ENCODE measurements around the gene PRDX6.
A peak's percentile ranks its signal among the peaks of the same experiment; 100 is the strongest.

Gene PRDX6

DNA sequence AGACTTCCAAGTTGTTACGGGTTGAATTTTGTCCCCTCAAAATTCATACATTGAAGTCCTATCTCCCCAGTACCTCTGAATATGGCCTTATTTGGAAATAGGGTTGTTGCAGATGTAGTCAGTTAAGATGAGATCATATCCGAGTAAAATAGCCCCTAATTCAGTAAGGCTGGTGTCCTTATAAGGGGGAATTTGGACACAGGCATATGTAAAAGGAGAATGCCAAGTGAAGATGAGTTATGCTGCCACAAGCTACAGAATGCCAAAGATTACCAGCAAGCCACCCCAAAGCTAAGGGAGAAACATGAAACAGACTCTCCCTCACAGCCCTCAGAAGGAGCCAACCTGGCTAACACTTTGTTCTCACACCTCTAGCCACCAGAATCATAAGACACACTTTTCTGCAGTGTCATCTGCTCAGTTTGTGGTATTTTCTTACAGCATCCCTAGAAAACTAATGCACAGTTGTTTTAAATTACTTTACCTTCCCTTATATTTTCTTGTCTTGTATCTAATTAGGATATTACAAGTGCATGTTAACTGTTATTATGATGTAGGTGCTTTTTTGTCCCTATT is 43.3 kb upstream of the PRDX6 start:
- no peak overlapping the region for H3K4me3 ChIP-seq (ENCODE audit: low read depth, low read length)
- DNase-seq (ENCODE audit: low read depth), result no peak
- TF ChIP-seq, protein P1, sequence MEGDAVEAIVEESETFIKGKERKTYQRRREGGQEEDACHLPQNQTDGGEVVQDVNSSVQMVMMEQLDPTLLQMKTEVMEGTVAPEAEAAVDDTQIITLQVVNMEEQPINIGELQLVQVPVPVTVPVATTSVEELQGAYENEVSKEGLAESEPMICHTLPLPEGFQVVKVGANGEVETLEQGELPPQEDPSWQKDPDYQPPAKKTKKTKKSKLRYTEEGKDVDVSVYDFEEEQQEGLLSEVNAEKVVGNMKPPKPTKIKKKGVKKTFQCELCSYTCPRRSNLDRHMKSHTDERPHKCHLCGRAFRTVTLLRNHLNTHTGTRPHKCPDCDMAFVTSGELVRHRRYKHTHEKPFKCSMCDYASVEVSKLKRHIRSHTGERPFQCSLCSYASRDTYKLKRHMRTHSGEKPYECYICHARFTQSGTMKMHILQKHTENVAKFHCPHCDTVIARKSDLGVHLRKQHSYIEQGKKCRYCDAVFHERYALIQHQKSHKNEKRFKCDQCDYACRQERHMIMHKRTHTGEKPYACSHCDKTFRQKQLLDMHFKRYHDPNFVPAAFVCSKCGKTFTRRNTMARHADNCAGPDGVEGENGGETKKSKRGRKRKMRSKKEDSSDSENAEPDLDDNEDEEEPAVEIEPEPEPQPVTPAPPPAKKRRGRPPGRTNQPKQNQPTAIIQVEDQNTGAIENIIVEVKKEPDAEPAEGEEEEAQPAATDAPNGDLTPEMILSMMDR (conservative IDR thresholded peaks at IDR 0.05; ENCODE audit: low read depth, low read length), result no peak

DNA sequence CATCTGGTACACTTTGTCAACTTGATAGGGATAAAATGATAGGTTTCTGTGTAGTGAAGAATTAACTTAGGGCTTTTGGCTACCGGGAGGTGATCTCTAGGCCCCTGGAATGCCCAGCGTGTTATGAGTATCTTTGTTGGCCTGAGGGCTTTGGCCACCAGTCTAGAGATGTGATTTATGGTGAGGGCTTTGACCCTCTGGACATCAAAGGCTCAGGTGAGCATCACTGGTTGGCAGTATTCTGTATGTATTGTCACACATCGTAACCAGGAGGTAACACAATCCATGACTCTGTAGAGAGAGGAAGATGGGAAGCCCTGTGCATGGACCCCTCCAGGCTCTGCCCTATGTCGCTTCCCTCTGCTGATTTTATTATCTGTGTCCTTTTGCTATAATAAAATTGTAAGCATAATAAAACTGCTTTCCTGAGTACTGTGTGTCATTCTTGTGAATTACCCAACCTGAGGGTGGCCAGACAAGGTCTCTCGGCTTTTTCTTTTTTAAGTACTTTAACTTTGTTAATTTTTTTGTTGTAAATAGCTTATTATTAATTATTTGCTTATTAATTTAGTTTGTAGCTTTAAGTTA is 40.2 kb upstream of the PRDX6 start:
- no peak overlapping the region for H3K4me3 ChIP-seq (ENCODE audit: low read depth, low read length)
- TF ChIP-seq, protein P1 (conservative IDR thresholded peaks at IDR 0.05; ENCODE audit: low read depth, low read length), result no peak
- no peak for DNase-seq (ENCODE audit: low read depth)

DNA sequence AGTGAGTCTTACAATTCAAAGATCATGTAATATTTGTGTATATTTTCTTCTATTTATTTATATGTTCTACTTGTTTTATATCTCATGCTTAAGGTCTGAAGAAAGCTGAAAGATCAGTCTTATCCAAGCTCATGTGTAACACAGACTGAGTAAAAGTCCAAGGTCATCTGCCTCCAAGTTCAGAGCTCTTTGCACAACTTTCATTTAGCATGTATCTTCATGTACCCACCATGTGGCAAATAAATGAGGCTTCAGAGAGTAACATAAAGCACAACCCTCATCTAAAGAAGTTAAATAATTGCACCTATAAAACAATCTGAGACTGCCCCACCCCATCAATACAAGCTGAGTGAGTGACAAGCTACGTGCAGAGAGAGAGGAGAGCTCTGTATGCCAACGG is 38.5 kb upstream of the PRDX6 start:
- no peak for DNase-seq (ENCODE audit: low read depth)
- TF ChIP-seq, protein P1 (conservative IDR thresholded peaks at IDR 0.05; ENCODE audit: low read depth, low read length), result no peak
- no peak overlapping the region for H3K4me3 ChIP-seq (ENCODE audit: low read depth, low read length)

DNA sequence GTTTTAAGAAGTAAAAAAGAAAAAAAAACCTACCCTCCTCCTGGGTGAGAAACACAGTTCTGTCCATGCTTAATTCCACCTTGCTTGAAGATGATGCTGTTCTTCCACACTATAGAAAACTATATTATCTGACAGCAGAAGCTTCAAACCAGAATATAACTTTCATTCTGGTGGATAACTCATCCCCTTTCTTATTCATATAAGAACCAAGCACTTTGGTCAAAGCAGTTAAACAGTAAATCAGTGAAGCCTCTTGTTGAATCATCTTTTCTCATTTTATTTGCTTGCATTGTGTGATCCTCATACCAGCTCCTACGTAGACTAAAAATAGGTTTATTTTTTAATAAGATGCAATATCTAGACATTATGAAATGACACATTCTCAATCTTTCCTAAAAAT is 36.7 kb upstream of the PRDX6 start:
- TF ChIP-seq, protein P1 (conservative IDR thresholded peaks at IDR 0.05; ENCODE audit: low read depth, low read length), result no peak
- no peak overlapping the region for H3K4me3 ChIP-seq (ENCODE audit: low read depth, low read length)
- DNase-seq (ENCODE audit: low read depth), result no peak

DNA sequence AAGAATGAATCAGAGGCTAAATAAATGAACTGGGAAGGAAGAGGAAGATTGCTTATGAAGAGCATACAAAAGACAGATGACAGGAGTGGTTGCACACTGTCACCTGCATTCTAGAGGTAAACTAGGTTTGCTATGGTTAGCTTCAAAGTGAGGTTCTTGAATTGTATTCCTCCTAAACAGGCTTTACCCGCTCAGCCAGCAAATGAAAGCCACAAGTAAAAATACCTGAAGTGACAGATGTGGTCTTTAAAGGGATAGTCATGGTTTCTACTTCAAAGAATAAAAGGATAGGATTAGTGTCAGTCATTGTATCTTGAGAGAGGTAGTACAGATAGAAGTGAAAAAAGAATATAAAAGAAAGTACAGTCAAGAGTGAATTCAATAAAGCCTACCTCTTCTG is 32.4 kb upstream of the PRDX6 start:
- no peak for DNase-seq (ENCODE audit: low read depth)
- TF ChIP-seq, protein P1 (conservative IDR thresholded peaks at IDR 0.05; ENCODE audit: low read depth, low read length), result no peak
- H3K4me3 ChIP-seq (ENCODE audit: low read depth, low read length), result no peak overlapping the region

DNA sequence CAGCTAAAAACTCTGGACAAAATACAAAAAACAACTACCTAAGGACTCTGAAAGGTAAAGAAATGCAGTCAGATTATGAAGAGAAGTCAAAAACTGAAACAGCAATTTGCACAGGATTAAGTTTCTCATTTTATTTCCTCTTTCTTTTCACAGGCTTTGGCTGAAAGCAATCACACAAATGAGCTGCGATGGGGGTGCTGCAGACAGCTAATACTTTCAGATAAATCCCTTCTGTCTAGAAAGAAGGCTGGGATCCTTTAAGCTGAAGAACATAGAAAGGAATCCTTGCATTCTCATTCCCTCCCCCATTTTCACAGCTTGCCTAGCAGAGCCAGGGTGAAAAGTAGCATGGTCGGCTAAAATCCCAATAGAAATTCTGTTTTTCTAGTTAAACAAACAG is 32.0 kb upstream of the PRDX6 start:
- DNase-seq (ENCODE audit: low read depth), result peak; percentile 21
- TF ChIP-seq, protein P1 (conservative IDR thresholded peaks at IDR 0.05; ENCODE audit: low read depth, low read length), result no peak
- no peak overlapping the region for H3K4me3 ChIP-seq (ENCODE audit: low read depth, low read length)

DNA sequence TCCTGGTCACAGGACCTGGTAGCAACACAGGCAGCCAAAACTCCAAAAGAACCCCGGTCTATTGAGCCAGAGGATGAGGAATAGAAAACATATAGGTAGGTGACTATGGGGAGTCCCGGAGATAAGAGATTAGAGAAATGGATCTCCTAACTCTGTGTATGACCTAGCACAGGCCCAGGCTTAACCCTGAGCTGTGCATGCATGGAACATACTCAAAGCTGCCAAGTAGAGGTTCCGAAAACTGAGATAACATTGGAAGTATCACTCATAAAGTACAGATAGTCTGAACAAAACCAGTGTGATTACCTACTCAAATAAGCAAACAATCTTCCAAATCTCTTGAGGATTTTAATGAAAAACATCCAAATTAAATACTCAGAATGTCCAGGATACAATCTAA is 31.5 kb upstream of the PRDX6 start:
- H3K4me3 ChIP-seq (ENCODE audit: low read depth, low read length), result no peak overlapping the region
- DNase-seq (ENCODE audit: low read depth), result no peak
- TF ChIP-seq, protein P1 (conservative IDR thresholded peaks at IDR 0.05; ENCODE audit: low read depth, low read length), result no peak

Data from choroid plexus epithelial cell (primary cell).